Panc1 (cell line): ENCODE measurements around the gene NEUROG2.

Source experiments
- POLR2AphosphoS5 ChIP-seq: IDR thresholded peaks from 2 replicates; pipeline ENCODE4 v1.6.1; 2012; ENCODE audit warnings: mild to moderate bottlenecking, low read depth, low read length, moderate library complexity
- TF ChIP-seq, protein P1 (sequence below): fragments of 450-650 bp; IDR thresholded peaks from 2 replicates; pipeline ENCODE4 v1.5.1; 2017; ENCODE audit warnings: mild to moderate bottlenecking
- TF ChIP-seq, protein P2 (sequence below), 2 experiments: IDR thresholded peaks; 2 replicates each; pipeline ENCODE4 v1.6.1; 2011 to 2012; ENCODE audit warnings: low read depth in 2 of 2, control low read depth in 1 of 2, low read length in 1 of 2, mild to moderate bottlenecking in 1 of 2, moderate library complexity in 1 of 2; ENCODE audit not compliant: insufficient read depth in 1 of 2

DNA sequence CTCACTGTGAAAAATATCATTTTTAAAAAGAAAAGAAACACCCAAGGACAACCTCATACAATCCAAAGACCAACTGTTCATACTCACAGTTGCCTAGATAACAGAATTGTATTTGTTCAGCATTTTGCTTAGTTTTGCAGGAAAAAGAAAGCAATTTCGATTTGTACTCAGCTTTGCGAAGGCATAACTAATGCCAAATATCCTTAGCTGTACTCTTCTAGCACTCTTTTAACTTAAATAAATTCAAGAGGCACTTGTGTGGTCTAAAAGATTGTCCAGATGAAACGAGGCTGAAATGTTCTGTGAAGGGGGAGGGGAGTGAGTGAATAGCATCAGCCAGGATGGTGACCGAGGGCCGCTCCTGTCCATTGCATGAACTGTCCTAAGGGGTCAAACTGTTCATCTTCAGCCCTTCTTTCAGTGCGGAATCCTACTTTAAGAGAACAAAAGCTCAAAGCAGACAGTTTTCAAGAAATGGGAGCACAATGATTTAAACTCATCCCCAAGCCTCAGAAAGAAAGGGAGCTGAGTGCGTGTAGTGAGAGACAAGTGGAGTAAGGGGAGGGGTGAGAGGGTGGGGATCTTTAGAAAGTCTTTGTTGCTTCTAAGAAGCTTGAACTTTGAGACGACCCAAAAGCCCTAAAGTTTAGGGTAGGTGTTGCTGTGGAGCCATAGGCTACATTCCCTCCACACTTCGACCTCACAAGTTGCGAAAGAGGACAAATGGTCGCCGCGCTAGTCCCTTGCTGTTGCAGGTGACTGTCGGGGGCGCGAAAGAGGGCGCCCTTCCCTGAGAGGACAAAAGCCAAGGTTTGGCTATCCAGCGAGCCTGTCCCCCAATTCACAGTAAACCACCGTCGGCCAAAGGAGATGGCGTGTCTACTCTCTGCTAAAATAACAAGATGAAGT is 4.0 kb upstream of the NEUROG2 start:
- TF ChIP-seq, protein P1, sequence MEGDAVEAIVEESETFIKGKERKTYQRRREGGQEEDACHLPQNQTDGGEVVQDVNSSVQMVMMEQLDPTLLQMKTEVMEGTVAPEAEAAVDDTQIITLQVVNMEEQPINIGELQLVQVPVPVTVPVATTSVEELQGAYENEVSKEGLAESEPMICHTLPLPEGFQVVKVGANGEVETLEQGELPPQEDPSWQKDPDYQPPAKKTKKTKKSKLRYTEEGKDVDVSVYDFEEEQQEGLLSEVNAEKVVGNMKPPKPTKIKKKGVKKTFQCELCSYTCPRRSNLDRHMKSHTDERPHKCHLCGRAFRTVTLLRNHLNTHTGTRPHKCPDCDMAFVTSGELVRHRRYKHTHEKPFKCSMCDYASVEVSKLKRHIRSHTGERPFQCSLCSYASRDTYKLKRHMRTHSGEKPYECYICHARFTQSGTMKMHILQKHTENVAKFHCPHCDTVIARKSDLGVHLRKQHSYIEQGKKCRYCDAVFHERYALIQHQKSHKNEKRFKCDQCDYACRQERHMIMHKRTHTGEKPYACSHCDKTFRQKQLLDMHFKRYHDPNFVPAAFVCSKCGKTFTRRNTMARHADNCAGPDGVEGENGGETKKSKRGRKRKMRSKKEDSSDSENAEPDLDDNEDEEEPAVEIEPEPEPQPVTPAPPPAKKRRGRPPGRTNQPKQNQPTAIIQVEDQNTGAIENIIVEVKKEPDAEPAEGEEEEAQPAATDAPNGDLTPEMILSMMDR = no peak
- TF ChIP-seq POLR2AphosphoS5 = no peak
- TF ChIP-seq, protein P2, sequence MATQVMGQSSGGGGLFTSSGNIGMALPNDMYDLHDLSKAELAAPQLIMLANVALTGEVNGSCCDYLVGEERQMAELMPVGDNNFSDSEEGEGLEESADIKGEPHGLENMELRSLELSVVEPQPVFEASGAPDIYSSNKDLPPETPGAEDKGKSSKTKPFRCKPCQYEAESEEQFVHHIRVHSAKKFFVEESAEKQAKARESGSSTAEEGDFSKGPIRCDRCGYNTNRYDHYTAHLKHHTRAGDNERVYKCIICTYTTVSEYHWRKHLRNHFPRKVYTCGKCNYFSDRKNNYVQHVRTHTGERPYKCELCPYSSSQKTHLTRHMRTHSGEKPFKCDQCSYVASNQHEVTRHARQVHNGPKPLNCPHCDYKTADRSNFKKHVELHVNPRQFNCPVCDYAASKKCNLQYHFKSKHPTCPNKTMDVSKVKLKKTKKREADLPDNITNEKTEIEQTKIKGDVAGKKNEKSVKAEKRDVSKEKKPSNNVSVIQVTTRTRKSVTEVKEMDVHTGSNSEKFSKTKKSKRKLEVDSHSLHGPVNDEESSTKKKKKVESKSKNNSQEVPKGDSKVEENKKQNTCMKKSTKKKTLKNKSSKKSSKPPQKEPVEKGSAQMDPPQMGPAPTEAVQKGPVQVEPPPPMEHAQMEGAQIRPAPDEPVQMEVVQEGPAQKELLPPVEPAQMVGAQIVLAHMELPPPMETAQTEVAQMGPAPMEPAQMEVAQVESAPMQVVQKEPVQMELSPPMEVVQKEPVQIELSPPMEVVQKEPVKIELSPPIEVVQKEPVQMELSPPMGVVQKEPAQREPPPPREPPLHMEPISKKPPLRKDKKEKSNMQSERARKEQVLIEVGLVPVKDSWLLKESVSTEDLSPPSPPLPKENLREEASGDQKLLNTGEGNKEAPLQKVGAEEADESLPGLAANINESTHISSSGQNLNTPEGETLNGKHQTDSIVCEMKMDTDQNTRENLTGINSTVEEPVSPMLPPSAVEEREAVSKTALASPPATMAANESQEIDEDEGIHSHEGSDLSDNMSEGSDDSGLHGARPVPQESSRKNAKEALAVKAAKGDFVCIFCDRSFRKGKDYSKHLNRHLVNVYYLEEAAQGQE (IDR thresholded peaks at IDR 0.05; ENCODE audit: insufficient read depth in 1 of 2, low read depth in 2 of 2, low read length in 1 of 2) = no peak
